ENCODE data around the gene E2F6. TPM values are rescaled to one million over a fixed set of nuclear protein-coding genes. Genes with fewer than 3 reads are reported as not detected.

The E2F6 gene
- total and polyA plus RNA-seq, 2 of the 13 experiments (the other 11 are each of a cell fraction or from before 2014, with no cell fraction given), result 27.3 to 36.0 TPM

DNA sequence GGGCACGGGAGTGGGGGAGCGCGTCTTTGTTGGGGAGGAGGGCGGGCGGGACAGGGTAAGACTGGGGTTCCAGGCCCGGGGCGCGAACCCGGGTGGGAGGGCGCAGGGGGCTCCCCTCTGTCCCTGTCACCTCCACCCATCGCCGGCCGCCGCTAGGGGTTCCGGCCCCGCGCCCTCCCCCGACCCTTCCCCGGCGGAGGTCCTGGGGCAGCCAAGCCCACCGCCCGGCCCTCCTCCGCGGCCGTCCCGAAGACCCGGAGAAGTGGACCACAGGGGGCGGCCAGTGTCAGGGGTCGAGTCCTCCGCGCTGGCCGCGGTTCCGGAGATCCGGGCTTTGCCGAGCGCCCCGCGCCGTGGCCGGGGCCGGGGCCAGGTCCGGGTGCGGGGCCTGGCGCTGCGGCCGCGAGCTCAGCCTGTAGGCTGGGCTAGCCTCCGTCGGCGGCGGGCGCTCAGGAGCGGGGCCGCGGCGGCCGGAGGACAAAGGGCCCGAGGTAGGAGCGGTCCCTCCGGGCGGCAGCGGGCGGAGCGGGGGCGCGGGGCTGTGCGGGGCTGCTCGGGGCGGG lies 16.6 kb upstream of the E2F6 start (continued):
- TF ChIP-seq, protein P1, sequence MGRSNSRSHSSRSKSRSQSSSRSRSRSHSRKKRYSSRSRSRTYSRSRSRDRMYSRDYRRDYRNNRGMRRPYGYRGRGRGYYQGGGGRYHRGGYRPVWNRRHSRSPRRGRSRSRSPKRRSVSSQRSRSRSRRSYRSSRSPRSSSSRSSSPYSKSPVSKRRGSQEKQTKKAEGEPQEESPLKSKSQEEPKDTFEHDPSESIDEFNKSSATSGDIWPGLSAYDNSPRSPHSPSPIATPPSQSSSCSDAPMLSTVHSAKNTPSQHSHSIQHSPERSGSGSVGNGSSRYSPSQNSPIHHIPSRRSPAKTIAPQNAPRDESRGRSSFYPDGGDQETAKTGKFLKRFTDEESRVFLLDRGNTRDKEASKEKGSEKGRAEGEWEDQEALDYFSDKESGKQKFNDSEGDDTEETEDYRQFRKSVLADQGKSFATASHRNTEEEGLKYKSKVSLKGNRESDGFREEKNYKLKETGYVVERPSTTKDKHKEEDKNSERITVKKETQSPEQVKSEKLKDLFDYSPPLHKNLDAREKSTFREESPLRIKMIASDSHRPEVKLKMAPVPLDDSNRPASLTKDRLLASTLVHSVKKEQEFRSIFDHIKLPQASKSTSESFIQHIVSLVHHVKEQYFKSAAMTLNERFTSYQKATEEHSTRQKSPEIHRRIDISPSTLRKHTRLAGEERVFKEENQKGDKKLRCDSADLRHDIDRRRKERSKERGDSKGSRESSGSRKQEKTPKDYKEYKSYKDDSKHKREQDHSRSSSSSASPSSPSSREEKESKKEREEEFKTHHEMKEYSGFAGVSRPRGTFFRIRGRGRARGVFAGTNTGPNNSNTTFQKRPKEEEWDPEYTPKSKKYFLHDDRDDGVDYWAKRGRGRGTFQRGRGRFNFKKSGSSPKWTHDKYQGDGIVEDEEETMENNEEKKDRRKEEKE (IDR thresholded peaks at IDR 0.05), result no peak
- TF ChIP-seq, protein P2, sequence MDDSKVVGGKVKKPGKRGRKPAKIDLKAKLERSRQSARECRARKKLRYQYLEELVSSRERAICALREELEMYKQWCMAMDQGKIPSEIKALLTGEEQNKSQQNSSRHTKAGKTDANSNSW (CRISPR knock-in tag; IDR thresholded peaks at IDR 0.05; ENCODE audit: borderline replicate concordance), result peak; percentile 28; the same call in 1 of the 2 replicates
- TF ChIP-seq REXO4 (CRISPR knock-in tag; IDR thresholded peaks at IDR 0.05; ENCODE audit: borderline replicate concordance) (no peak), ZFYVE20 (CRISPR knock-in tag; IDR thresholded peaks at IDR 0.05; ENCODE audit: borderline replicate concordance, low read depth) (no peak), ZFP41 (CRISPR knock-in tag; IDR thresholded peaks at IDR 0.05; ENCODE audit: borderline replicate concordance) (no peak), SMARCC2 (IDR thresholded peaks at IDR 0.05) (no peak), ZNF724P (CRISPR knock-in tag; IDR thresholded peaks at IDR 0.05; ENCODE audit: borderline replicate concordance) (no peak), SETDB1 (CRISPR knock-in tag; IDR thresholded peaks at IDR 0.05; ENCODE audit: borderline replicate concordance) (no peak), ZNF605 (CRISPR knock-in tag; IDR thresholded peaks at IDR 0.05) (no peak), ZNF790 (CRISPR knock-in tag; IDR thresholded peaks at IDR 0.05; ENCODE audit: borderline replicate concordance) (peak; percentile 68; the same call in 1 of the 2 replicates), ZNF782 (CRISPR knock-in tag; IDR thresholded peaks at IDR 0.05; ENCODE audit: borderline replicate concordance) (no peak; the same call in 1 of the 2 replicates), TGIF2 (CRISPR knock-in tag; IDR thresholded peaks at IDR 0.05) (no peak), ZBTB7A (CRISPR knock-in tag; IDR thresholded peaks at IDR 0.05) (peak; percentile 93; the same call in 1 of the 2 replicates), RAD21 (CRISPR knock-in tag; IDR thresholded peaks at IDR 0.05) (peak; percentile 34; the same call in 1 of the 2 replicates), KDM5B (CRISPR knock-in tag; IDR thresholded peaks at IDR 0.05; ENCODE audit: borderline replicate concordance) (no peak), JUN (CRISPR knock-in tag; IDR thresholded peaks at IDR 0.05) (no peak), ZNF180 (CRISPR knock-in tag; IDR thresholded peaks at IDR 0.05; ENCODE audit: borderline replicate concordance, low read depth) (no peak), ARID2 (CRISPR knock-in tag; IDR thresholded peaks at IDR 0.05; ENCODE audit: borderline replicate concordance) (no peak)
- TF ChIP-seq, protein P3, sequence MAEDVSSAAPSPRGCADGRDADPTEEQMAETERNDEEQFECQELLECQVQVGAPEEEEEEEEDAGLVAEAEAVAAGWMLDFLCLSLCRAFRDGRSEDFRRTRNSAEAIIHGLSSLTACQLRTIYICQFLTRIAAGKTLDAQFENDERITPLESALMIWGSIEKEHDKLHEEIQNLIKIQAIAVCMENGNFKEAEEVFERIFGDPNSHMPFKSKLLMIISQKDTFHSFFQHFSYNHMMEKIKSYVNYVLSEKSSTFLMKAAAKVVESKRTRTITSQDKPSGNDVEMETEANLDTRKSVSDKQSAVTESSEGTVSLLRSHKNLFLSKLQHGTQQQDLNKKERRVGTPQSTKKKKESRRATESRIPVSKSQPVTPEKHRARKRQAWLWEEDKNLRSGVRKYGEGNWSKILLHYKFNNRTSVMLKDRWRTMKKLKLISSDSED (CRISPR knock-in tag; IDR thresholded peaks at IDR 0.05), result no peak
- TF ChIP-seq, protein P4, sequence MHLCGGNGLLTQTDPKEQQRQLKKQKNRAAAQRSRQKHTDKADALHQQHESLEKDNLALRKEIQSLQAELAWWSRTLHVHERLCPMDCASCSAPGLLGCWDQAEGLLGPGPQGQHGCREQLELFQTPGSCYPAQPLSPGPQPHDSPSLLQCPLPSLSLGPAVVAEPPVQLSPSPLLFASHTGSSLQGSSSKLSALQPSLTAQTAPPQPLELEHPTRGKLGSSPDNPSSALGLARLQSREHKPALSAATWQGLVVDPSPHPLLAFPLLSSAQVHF (CRISPR knock-in tag; IDR thresholded peaks at IDR 0.05), result no peak
- TF ChIP-seq, protein P5, sequence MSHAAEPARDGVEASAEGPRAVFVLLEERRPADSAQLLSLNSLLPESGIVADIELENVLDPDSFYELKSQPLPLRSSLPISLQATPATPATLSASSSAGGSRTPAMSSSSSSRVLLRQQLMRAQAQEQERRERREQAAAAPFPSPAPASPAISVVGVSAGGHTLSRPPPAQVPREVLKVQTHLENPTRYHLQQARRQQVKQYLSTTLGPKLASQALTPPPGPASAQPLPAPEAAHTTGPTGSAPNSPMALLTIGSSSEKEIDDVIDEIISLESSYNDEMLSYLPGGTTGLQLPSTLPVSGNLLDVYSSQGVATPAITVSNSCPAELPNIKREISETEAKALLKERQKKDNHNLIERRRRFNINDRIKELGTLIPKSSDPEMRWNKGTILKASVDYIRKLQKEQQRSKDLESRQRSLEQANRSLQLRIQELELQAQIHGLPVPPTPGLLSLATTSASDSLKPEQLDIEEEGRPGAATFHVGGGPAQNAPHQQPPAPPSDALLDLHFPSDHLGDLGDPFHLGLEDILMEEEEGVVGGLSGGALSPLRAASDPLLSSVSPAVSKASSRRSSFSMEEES (CRISPR knock-in tag; IDR thresholded peaks at IDR 0.05), result no peak

All from HepG2 (cell line).